ENCODE results near the gene CAB39L.

Gene CAB39L

DNA sequence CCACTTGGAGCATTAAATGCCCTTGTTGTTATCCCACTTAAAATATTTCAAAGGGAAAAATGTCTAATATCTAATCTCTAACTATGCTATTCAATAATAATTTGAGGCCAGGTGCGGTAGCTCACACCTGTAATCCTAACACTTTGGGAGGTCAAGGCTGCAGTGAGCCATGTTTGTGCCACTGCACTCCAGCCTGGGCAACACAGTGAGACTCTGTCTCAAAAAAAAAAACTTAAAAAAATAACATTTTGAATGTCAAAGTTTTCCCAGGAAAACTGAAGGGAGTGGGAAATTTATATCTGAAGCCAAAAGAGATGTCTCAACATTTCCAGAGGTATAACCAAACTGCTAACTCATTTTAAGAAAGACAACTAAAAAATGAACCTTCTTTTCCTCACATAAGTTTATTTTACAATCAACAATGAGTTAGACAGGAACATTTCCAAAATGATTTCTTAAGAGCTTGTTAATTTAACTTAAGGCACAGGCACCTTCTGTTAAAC is 47.9 kb downstream of the CAB39L start:
- no peak for DNase-seq

DNA sequence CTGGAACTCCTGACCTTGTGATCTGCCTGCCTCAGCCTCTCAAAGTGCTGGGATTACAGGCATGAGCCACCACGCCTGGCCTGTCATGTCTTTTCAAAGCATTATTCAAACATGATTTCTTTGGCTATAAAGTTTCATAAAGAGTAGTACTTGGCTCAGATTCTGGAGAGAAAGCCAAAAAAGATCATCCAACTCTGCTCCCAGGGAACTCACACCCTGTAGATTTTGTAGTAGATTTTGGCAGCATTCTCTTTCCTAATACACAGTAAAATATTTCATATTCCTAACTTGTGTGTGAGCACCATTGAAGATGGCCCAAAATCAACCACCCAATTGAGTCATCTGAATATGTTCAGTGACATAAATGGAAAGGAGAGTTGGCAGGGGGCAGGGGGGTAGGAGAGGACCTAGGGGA is 48.4 kb downstream of the CAB39L start:
- DNase-seq: no peak

DNA sequence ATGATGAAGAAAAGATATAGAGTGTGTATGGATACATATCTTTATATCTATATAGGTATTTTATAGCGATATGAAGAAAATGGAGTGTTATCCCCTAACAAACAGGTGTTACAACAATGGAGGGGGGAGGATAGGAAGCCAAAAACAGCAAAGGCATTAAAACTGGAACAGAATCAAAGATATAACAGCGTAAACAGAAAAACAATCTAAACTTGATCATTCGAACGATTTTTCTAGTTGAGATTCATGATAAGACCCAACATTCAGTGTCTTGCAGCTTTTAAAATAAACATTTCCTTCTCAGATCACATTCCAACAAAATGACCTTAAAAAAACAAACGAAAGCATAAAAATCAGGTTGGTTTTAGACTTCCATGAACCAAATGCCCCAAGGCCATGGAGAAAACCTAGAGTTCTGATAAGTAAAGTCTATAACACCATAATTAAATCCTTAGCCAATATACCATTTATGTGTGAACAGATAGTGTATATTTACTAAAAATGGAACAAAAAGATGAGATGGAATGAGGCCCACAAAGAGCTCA is 55.7 kb downstream of the CAB39L start:
- no peak for DNase-seq

DNA sequence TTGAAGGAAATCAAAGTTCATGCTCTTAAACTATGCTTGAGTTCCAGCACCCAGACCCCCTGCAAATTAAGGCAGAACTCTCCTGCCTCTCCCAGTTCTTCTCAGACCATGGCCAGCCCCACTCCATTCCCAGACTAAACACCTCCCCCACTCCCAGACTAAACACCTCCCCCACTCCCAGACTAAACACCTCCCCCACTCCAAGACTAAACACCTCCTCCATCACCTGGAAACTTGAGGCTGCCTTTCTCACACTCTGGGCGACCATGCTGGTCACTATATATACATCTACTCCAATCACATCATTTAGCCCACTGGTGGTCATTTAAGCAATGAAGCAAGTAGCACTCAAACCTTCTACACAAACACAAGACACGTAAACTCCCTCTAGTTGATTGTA is 57.2 kb downstream of the CAB39L start:
- DNase-seq: no peak

DNA sequence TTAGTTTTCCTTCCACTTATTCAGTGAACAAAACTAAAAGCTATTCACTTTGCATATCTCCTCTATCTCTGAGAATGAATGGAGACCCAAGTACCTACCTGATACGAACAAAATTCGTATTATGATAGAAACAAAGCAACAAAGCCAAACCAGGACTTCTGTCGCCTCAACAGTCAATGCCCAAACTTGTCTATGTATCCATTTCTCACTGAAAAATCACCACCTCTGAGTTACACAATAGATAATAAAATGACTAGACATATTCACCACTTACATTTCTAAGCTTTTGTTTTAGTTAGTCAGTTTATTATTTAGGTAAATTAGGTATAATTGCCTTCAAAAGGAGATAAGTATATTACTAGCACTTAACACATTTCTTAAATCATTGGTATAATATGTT is 67.7 kb downstream of the CAB39L start:
- DNase-seq: no peak

GRCh38 chr13:49374585-49375290 is 69.1 kb downstream of the CAB39L start:
- DNase-seq: no peak

GRCh38 chr13:49373716-49374115 is 70.1 kb downstream of the CAB39L start:
- no peak for DNase-seq

- no peak for DNase-seq
Observed at GRCh38 chr13:49371943-49372613, 71.8 kb downstream of the CAB39L start.

GRCh38 chr13:49370371-49370770 is 73.5 kb downstream of the CAB39L start:
- no peak for DNase-seq

DNA sequence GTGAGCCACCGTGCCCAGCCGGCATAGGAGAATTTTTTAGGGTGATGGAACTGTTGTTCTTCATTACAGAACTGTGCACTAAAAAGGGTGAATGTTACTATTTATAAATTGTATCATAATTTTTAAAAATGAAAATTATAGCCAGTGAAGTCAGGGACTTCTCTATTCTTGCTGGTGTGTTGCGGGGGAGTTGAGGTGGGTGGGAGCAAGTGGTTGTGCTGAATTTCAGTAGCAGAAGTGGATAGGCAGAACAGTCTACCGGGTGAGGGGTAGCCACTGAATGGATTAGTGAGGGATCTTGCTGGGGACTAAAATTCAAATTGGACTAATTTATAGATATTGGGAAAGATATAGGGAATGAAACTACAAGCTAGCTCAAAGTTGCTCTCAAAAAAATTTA is 74.0 kb downstream of the CAB39L start:
- DNase-seq: peak; percentile 3

DNA sequence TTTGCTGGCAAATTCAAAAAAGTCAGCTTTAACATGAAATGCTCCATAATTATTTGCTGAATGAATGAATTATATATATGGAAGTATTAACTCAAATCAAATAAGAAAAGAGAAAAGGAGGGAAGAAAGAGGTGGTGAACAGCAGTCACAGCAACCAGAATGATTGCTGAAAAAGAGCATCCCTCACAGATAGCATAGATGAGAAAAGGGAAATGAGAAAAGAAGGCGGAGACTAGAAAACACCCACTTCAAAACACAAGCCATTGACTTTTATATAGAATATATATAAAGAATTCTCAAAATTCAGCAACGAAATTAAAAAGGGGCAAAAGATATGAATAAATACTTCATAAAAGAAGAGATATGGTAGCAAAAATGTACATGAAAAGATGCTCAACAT is 75.2 kb downstream of the CAB39L start:
- DNase-seq: no peak

DNA sequence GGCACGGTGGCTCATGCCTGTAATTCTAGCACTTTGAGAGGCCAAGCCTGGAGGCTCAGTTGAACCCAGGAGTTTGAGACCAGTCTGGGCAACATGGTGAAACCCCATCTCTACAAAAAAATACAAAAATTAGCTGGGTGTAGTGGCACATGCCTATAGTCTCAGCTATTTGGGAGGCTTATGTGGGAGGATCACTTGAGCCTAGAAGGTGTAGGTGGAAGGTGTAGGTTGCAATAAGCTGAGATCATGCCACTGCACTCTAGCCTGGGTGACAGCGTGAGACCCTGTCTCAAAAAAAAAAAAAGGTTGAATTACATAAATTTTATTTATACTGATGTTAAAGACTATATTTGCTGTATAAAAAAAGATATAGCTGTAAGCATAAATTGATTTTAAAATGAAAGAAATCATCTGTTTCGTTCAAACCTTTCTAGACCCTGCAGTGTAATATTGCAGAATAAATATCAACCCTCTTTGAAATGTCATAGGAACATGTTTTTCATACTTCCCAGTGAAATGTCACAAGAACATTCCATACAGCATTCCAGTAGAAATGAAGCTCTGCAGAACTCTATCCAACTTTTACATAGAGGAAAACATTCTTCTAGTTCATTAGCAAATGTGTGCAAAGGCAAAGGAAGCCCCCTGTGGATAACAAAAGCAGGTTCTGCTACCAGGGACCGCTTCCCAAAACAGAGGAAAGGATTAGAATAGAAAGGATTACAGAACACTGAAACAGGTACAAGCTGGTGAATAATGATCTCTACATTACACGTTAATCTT is 76.0 kb downstream of the CAB39L start:
- DNase-seq: no peak

GRCh38 chr13:49366841-49367240 is 77.0 kb downstream of the CAB39L start:
- no peak for DNase-seq

DNA sequence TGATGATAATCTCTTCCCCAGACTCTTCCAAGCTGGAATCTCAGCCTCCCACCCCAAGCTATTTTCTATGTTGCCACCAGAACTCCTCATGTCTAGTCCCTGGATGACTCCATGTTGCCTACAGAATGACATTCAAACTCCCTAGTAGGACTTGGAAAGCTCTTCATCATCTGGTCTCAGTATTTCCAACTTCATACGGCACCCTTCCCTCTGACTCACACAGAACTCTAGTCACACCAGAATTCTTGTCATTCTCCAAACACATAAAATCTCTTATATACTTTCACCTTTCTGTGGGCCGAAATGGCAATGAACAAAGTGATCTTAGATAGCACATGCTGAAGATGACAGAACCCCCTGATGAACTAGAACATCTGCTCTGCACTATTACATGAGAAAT is 86.2 kb downstream of the CAB39L start:
- DNase-seq: no peak

DNA sequence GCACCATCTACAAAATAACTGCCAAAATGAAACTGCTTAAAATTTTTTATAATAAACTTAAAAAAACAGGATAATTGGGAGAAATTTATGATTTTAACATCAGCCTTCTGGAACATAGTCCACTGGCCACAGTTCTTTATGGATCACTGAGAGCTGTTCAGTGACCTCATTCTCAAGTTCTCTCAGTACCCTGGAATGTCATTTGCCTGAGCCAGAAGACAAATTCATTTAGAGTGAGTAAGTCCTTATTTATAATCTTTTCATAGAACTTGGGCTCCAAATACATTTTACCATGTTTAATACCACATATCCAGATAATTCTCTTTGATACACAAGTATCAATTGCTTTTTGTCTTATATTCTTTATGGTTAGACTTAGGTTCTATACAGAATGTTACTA is 87.6 kb downstream of the CAB39L start:
- DNase-seq: no peak

- DNase-seq: no peak
Observed at GRCh38 chr13:49354719-49355118, 89.1 kb downstream of the CAB39L start.

DNA sequence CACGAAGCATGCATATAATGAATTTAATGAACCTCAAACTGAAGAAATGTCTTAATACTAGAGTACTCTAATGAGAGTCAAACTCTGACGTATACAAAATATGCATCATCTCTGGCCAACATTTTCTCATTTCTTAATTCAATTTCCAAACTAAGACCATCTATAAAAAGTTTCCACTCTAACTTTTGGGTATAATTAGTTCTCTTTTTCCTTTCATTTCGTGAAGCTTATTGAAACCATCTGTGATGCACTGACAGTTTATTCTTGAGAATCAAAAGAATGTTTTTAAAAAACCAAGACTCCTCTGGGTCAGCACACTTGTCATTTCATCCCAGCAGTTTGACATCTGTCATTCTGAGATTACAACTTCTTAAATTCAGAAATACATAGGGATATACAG is 90.0 kb downstream of the CAB39L start:
- DNase-seq: no peak

DNA sequence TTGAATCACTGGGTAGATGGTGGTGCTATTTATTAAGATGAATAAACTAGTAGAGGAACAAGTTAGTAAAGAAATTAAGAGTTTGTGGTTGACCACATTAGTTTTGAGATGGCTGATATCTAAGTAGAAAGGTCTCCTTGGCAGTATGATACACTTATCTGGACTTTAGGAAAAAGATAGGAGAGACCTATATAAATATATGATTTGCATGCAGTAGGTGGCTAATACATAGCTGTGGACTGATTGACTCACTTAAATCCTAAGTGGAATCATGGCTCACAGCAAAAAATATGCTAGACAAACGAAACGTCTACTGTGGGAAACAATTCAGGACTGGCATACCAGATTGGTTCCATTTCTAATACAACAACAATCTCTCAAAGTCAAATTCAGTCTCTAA is 92.0 kb downstream of the CAB39L start:
- DNase-seq: no peak

DNA sequence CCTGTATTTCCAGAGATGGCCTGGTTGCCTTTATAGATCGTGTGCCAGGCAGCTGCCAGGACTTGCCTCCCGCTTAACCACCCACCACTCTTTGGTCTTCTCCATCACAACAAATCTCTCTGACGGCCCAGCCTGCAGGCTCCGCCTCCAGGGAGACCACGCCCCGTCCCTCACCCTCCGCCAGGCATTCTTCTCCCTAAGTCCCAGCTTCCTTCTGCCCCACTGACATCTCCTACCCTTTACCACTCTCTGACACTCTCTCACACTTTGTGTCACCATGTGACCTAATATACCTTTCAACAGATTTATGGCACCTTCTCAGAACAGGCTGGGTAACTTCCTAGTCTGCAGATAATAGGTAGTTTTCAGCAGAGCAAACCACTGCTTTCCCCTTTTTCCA is 95.1 kb downstream of the CAB39L start:
- no peak for DNase-seq

GRCh38 chr13:49347650-49348385 is 96.0 kb downstream of the CAB39L start:
- DNase-seq: no peak

DNA sequence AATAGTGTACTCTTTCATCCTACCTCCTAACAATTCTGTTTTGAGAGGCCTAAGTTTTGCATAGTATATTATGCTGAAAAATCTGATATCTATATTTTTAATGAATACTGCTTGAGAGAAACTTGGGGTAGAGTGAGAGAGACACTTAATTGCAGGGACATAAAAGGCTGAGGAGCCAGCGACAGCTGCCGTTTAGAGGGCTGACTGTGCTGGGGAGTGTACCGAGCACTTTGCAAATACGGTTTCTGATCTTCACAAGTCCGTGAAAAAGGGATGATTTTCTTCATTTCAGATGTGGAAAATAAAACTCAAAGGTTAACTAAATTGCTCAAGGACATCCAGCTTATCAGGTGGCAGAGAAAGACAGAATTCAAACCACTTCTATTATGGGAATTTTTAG is 97.4 kb downstream of the CAB39L start:
- DNase-seq: no peak

DNA sequence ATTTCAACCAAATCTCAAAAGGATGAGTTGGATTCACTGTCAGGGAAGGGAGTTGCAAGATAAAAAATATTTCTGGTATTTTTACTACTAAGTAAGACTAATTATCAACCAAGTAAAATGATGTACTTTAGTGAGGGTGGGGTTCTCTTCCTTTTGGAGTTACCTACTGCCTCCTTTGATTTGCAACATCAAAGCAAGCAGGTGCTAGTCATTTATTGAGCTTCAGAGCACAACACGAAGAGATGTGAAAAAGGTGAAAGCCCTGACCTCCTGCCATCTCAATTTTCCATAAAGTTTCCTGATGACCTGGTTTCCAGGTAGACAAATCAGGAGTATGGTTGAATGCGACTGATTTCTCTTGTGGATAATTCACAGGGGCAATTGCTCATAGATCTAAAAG is 100.1 kb downstream of the CAB39L start:
- DNase-seq: no peak

DNA sequence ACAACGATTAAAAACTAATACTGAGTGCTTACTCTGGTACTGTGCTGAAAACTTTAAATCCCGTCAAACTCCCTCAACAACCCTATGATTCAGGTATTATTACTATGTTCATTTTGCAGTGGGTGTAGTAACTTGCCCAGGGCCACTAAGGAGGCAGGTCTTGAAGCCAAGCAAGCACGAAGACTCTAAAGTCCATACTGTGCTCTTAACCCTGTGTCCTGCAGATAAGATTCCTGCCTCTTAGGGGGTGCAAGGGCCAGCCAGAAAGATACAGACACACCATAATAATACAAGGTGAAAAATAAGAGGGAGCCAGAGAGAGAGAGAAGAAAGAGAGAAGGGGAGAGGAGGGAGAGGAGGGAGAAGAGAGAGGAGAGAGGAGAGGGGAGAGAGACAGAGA is 100.6 kb downstream of the CAB39L start:
- DNase-seq: no peak

Data from GDM1 (cell line).